ENCODE data around the gene MRPL58.

DNA sequence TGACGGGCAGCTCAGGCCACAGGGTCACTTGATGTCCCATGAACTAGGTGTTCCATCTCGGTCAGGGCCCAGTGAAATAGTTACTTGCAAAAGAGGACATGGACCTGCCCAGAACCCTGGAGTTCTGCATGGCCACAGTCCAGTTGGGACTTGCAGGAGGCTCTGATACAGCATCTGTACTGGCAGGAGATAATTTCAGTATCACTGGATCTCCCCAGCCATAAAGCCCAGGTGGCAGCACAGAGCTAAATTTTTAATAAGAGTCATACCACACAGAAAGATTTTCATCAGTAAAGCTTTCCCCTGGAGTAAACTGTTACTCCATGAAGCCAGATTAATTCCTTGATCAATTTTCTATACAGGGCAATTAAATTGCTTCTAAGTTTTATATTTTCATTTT lies 57.3 kb downstream of the MRPL58 start:
- TF ChIP-seq CTCF (IDR thresholded peaks at IDR 0.05) (peak in 2 of 3 donors; percentile 38 to 40), POLR2AphosphoS5 (IDR thresholded peaks at IDR 0.05) (no peak)

All from breast epithelium (tissue), 3 donors.